DMS53 treated with DMSO at 0.1 percent for 48 hours (cell line): ENCODE data around the gene SMIM20.

Source experiments
- DNase-seq: peaks from one replicate; lab custom pipeline; 2025; ENCODE audit not compliant: unreplicated experiment; lab: John Stamatoyannopoulos, UW

Gene SMIM20

DNA sequence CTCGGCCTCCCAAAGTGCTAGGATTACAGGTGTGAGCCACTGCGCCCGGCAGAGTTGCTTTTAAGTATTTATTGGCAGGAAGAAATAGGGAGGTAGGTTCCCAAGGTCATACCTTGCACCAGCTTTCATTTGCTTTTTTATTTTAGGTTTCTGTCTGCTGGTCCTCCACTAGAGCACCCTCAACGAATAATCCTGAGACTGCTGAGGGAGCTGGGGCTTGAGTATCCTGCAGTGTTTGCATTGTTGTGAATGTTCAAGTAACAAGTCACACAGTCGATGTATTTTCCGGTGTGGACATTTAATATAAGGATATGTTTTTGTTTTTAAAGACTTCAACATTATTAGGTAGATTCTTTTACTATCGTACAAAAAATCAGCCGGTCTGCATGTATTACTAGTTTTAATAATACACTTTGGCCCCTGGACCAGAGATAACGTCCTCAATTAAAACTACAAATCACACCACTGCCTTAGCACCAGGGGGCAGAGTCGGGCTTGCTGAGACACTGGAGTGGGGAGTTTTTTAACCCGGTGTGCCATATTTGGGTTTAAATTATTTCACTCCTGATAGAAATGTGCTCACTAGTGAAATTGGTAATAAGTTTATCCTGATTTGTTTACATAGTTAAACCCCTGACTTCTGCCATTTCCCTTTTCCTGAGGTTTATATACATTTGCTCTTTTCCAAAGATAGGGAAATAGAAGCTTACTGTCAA is 11.6 kb downstream of the SMIM20 start:
- DNase-seq = peak; percentile 69

DNA sequence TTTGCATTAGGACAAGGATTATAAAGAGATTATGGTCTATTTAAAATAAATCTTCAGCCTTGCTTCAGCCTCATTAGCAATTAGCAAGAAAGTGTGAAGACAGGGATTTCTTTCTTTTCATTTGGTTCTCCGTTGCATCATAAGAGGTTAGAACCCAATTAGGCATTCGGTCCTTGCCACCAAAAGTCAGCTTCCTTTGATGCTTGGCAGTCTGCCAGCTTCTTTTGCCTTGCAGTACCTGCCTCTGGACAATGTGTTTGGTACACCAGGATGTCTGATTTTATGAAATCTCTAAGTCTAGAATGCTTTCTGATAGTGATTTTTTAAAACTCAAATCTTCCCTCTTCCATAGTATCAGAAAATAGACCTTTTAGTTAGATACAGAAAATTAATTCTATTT is 12.4 kb downstream of the SMIM20 start:
- DNase-seq = no peak

DNA sequence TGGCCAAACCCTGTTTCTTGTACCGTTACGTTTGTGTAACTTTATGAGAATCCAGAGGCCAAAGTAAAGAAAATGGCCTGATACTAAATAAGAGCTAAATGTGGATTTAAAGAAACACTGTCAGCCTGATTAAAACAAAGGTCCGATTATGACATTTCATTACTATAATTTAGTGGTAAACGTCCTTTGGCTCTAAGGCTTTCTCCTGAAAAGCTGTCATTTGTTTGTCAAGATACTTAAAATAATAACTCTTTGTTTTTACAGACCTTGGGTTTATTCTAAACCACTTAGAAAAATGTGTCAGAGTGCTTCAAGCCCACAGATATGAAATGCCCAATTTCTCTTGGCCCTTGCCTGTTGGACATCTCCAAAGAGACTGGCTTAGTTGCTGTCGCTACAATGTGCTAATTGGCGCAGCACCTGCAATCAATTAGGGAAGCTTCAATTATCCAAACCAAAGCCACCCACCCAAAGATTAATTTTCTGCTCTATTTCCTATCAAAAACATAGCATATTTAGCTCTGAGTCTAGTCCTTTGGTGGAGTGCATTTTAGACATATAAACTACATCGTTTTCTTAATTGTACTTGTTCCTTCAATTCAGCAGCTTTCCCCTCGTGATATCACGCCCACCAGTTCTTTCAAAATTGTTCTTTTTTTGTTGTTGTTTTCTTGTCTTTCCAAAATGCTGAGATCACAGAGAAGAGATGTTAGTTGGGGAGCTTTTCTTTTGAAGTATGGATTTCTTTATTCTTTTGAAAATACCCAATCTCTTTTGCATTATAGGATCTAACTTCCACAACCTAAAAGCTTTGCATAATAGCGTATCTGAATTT is 13.6 kb downstream of the SMIM20 start:
- no peak for DNase-seq

DNA sequence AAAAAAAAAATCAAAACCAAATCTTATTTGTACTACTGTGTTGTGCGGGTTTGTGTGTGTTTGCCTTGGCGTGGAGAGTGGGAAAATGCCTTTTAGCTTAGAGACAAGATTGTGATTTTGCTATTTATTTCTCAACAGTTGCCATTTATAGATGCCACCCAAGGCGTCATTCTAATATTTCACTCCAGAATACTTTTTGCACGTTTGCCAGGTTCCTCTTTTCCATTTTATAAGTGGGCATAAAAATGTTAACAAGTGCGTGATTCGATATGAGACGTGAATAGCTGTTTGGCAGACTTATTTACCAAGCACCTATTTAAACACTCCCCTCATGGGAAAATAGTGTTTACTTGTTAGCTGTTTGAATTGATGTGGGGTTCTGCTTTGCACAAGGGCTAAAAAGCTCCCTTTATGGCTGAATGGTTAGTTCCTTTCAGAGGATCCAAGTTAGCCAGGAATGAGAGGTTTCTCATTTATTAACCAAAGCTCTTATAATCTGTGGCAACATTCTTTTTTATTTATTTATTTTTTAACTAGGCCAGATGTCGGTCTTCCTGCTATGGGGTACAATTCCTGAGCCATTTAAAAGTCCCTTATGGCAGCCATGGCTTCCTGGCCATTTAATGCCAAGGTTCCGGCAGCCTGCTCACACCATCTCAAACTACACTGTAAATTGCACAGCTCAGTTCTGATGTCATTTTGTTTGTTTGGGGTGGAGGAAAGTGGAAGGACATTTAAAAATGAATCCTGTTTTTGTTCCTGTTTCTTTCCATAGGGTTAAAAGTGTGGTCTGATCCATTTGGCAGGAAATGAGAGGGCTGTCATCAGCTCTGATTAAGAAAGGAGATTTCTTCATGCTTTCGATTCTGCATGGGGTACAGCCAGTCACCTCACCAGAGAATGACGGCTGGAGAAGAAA is 14.6 kb downstream of the SMIM20 start:
- DNase-seq = peak; percentile 76

DNA sequence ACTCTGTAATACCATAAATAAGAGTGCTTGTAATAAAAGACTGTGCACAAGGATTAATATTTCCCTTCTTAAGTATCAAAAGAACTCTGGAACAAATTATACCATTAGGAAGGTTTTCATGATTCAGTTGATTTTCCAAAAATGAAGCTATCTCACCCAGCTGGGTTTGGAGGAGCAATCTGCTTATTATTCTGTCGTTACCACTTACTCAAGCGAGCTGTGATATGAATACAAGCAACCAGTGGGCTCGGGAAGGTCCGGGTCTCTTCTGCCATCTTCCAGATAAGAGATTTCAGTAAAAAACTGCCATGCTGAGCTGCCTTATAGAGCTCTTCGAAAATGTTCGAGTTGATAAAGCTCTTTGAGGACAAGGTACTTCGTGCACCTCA is 15.3 kb downstream of the SMIM20 start:
- no peak for DNase-seq

DNA sequence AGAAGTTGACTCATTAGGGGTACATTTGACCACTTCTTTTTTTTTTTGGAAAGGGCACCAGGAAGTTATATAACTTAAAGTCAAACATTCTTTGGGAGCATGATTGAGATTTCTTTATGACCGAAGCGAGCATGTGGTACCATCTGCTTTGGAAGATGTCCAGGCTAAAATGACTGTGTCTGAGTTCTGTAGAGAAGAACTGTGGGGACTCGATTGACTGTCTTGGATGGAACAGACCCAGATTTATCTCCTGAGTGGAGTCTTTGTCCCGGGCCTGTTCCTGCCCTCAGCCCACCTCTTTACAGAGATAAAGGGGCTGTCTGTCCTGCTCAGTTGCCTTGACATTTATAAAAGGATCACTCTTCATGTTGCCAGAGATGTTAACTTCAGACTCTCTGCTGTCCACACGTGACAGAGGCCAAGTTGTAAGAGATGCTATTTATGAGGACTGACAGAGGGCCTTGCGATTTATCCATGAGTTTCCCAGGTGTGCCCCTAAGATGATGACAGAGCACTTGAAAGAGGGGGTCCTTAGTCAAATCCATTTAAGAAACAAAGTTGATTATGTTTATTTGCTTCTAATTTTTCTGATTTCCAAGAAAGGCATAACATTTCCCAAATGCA is 16.8 kb downstream of the SMIM20 start:
- no peak for DNase-seq

DNA sequence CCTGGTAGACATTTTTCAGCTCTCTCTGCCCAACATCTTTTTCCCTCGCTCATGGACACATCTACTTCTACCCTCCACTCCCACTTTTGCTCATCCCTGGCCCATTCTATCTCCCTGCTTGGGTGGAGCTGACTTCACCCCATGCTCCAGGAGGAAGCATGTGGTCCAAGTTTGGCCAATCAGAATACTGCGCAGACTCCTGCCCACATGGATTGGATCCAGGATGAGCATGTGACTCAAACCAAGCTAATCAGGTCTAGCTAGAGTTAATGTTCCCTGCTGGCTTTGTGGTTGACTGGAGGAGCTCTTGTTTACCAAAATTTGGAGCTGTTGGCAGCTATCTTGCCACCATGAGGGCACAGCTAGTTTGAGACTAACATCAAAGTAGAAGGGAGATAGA is 22.7 kb downstream of the SMIM20 start:
- DNase-seq = no peak

DNA sequence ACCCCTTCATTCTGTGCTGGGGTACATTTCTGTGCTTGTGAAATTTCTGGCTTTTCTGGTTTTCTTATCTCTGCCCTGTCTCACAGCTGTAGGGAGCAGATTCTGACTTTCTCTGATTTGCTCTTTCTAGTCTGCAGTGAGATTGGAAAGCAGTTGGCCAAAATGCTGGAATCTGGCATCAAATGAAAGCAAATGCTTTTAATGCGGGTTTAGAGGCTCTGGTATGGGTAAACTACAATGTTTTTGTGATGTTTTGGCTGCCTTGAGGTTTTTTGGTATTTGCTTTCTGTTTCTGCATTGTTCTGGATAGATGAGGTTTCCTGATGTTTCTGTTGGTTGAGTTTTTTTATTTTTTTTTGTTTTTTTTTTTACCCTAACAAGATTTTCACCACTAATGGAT is 23.8 kb downstream of the SMIM20 start:
- no peak for DNase-seq

DNA sequence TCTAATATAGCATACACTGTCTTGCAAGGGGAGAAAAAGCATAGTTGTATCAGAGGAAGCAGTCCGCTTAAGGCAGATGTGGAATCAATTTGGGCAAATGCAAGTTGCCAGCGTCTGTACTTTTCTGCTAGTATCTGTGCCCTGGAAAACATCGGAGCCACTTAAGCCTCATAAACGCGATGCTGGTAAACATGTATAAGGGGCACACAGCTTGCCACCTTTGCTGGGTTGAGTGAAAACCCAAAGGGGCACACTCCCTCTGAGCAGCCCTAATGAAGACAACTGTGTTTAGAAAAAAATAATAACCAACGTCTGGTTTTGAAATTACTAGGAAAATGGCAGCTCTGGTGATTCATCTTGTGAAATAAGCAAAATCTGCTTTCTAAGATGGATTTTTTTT is 24.3 kb downstream of the SMIM20 start:
- DNase-seq = no peak

DNA sequence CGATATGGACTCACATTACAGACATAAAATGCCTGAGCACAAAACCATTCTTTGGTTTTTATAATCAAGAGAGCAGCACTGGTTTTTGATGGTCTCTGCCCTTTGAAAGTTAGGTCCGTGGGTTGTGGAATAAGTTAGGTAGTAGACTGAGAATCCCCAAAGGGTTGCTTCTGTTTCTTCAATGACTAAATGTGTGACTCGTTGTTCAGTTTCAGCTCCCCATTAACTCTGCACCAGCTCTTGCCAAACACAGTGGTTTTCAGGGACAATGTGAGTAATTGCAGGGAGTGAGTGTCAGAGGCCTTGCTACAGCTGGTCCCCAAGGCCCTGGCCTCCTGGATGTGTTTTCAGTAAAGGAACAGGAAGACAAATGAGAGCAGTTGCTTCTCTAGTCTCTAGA is 24.8 kb downstream of the SMIM20 start:
- no peak for DNase-seq

DNA sequence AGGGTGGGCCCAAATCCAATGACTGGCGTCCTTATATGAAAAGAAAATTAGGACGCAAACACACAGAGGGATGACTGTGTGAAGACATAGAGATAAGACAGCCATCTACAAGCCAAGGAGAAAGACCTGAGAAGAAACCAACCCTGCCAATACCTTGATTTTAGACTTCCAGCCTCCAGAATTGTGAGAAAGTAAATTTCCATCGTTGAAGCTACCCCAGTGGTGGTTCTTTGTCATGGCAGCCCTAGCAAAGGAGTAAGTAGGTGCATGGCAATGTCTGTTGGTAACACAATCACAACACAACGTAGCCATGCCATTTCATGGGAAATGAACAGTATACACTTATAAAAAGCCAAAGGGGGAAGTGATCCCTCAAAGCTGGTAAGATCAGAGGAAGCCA is 25.3 kb downstream of the SMIM20 start:
- no peak for DNase-seq

DNA sequence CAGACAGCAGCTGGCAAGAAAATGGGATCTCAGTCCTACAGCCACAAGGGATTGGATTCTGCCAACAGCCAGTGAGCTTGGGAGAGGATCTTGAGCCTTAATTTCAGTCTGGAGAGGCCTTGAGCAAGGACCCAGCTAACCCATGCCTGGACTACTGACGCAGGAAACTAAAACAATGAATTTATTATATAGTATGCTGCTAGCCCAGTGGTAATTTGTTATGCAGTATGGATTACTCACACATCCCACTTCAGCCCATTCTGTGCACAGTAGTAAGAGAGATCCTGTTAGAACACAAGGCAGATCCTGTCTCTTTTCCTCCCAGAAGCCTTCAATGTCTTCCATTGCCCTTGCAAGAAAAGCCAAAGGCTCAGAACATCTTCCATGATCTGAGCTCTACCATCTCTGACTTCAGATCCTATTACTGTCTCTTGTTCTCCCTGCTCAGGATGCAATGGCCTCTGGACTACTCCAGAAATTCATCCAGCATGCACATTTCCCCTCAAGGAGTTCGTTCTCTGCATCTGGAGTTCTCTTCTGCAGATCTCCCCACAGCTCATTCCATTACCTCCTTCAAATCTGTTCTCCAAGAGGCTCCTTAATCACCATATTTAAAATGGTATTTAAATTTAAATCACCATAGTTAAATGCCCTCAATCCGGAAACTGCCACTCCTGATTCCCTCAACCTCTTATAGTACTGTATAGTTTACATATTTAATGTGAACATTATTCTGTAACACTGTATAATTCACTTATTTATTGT is 27.6 kb downstream of the SMIM20 start:
- no peak for DNase-seq

DNA sequence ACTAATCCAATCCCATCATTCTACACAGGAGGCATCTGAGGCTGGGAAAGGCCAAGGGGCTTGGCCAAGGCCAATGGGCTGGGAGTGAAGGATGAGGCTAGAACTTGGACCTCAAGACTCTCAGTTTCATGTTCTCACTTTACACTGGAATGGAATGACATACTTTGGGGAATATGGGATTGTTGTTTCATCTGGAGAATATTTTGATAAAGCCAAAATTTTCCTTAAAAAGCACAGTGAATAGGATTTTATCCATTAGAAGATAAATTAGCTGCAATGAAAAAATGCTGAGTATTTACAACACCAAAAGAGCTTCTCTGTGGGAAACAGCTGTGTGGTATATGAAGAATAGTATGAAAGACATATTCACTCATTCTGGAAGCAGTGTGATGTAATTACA is 29.3 kb downstream of the SMIM20 start:
- DNase-seq = no peak

DNA sequence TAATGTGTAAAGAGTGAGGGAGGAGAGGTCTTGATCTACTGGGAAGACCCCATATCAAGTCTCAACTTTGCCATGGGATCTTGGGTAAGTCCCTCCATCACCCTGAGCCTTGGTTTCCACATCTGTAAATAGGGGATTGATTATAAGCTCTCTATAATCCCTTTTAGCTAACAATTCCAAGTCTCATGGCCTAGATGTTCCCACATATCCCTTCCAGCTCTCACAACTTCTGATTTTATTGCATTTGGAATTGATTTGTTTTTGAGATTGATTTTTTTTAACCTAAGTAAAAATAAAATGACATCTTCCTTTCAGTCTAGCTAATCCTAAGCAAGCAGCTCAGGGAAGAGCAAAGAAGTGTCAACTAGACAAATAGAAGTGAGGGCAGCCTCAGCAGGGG is 29.8 kb downstream of the SMIM20 start:
- DNase-seq = no peak

DNA sequence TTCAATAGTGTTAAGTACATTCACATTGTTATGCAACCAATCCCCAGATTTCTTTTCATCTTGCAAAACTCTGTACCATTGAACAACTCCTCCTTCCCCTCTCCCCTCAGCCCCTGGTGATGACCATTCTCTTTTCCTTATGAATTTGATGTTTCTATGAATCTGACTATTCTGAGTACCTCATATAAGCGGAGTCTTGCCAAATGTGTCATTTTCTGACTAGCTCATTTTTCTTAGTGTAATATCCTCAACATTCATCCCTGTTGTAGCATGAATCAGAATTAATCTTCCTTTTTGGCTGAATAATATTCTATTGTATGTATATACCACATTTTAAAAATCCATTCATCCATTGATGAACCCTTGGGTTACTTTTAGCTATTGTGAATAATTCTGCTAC is 34.0 kb downstream of the SMIM20 start:
- DNase-seq = no peak

DNA sequence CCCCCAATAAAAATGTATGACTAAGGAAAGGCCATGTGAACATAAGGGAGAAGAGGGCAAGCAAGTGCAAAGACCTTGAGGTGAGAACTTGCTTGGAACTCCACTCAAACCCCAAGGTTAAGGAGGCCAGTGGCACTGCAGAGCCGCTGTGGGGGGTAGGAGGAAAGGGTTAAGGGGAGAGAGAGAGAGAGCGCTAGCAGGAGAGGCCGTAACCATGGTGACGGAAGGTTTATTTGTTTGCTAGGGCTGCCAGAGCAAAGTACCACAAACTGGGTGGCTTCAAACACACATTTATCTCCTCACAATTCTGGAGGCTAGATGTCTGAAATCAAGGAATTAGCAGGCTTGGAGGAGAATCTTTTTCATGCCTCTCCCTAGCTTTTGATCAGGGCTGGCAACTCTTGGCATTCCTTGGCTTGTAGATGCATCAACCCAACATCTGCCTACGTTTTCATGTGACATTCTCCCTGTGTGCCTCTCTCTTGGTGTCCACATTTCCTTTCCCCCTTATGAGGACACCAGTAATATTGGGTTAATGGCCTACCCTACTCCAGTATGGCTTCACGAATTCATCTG is 35.2 kb downstream of the SMIM20 start:
- DNase-seq = peak; percentile 46

DNA sequence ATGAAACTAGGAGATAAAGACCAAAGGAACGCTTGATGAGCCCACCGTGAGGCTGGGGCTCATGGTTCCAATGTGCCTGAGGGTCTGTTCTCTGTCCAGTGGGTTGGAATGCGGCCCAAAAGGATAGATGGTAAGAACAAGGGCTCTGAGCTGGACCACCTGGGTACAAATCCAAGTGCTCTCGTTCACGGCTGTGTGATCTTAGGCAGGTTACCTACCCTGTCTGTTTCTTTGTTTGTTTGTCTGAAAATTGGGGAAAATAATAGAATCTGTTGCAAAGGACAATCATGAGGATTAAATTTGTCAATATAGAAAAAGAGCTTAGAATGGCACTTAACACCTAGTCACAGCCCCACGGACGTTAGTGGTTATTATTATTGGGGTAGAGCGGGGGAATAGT is 36.0 kb downstream of the SMIM20 start:
- DNase-seq = no peak

DNA sequence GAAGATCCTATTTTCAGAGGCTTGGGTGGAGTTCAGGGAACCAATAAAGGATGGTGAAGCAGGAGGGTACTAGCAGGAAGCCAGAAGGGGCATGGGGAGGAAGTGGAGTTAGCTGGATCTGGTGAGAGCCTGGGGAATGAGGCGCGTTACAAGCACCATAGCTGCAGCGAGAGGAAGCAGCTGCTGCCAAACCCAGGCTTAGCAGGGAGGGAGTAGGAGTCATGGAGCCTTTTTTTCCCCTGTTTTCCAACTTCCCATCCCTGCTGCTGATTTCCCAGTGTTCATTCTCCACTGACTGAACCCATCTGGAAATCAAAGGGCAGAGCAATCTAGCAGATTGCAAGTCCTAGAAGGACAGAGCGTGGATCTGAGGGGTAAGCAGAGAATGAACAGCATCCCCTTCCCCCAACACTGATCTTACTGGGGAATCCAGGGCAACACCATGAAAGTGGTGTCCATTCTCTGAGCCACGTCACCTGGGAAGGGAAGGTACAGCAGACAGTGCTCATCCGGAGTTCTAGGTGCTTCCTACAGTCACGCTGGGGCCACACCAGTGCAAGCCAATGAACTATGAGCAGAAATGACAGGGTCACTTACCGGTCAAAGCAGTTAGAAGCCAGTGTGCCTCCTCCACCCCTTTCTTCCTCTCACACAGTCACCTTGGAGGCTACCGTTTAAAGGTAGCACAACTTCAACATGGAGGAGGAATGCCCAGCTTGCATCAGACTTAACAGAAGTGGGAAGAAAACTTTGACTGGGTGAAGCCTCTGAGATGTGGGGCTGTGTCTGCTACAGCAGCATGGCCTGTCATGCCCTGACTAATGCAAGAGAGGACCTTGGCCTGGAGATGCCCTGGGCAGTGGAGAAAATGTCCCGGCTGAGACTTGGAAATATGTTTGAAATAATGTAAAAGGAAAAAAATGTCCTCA is 36.7 kb downstream of the SMIM20 start:
- no peak for DNase-seq

DNA sequence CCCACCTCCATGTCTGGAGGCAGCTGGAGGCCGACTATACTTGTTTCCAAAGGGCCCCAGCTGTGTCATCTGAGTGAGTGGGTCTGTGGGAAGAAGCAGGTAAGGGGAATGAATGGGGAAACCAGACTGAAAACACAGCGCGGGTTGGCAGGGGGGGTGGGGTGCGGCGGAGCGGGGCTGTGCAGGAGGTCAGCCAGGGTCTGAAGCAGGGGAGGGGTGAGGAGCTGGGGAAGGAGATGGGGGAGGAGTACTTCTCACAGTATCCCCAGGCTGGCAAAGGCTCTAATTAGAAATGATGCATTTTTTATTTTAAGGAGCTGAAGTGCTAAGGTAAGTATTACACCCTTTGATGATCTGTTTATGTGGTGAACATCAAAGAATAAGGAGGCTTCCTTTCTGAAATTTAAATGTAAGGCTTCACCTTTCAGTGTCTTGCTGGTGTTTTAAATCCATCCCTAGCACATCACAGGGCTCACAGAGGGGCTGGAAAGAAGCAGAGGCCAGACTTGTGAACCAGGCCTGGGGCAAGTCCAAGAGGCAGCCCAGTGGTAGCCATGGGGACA is 37.5 kb downstream of the SMIM20 start:
- no peak for DNase-seq
